Nephron (organoid): ENCODE measurements around the gene VOPP1.

Experiments used
- H3K27ac Mint-ChIP-seq, 3 experiments: 2 replicates each; pipeline ENCODE4 v1.8.0; 2020; ENCODE audit warnings: mixed read lengths in 3 of 3, mild to moderate bottlenecking in 2 of 3, moderate library complexity in 1 of 3
- H3K27me3 Mint-ChIP-seq: 2 replicates; pipeline ENCODE4 v1.8.0; 2021; ENCODE audit warnings: low read depth, mild to moderate bottlenecking, moderate library complexity, mixed read lengths
- H3K36me3 Mint-ChIP-seq: 2 replicates; pipeline ENCODE4 v1.8.0; 2020; ENCODE audit warnings: low read depth, mixed read lengths
- H3K4me1 Mint-ChIP-seq: 2 replicates; pipeline ENCODE4 v1.8.0; 2020; ENCODE audit warnings: mixed read lengths
- H3K4me3 Mint-ChIP-seq, 3 experiments: 2 replicates each; pipeline ENCODE4 v1.8.0; 2020; ENCODE audit warnings: mild to moderate bottlenecking in 3 of 3, mixed read lengths in 3 of 3, moderate library complexity in 2 of 3
- H3K9me3 Mint-ChIP-seq: 2 replicates; pipeline ENCODE4 v1.8.0; 2020; ENCODE audit warnings: mixed read lengths
- CTCF ChIP-seq, 3 experiments: fragments of 200-600 bp; sonication (generic); IDR thresholded peaks; one replicate each; pipeline ENCODE4 v1.5.0; 2021; ENCODE audit warnings: antibody characterized with exemption in 3 of 3; ENCODE audit not compliant: unreplicated experiment in 3 of 3

The VOPP1 gene

GRCh38 chr7:55494951-55495350, 77.4 kb downstream of the VOPP1 start:
- peaks cover 6% of the 10 kb centered on the region for H3K4me1 Mint-ChIP-seq
- peaks cover 23% of the 10 kb centered on the region for H3K36me3 Mint-ChIP-seq
- no peaks in the 10 kb centered on the region for H3K9me3 Mint-ChIP-seq
- H3K27me3 Mint-ChIP-seq: no peaks in the 10 kb centered on the region
- no peak overlapping the region for H3K4me3 Mint-ChIP-seq
- no peak for TF ChIP-seq CTCF (IDR thresholded peaks at IDR 0.05; ENCODE audit: unreplicated experiment in 3 of 3)
- H3K27ac Mint-ChIP-seq: no peak overlapping the region

DNA sequence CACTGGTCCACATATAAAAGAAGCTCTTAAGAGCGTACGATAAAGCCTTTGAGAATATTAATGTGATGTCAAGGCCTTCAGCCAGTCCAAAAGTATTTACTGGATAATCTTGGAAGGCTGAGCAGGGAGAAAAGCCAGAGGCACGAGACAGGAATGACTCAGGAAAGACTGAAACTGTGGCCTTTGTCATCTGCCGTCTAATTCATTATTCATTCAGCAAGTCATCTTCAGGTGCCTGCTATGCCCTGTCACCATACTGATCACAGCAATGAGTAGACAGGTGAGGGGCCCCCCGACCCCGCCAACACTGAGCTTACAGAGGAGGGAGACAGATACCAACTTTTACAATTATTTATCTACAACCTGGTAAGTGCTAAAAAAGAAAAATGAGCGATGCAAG, 78.9 kb downstream of the VOPP1 start:
- Mint-ChIP-seq H3K4me3 (no peak overlapping the region), H3K4me1 (peaks cover 16% of the 10 kb centered on the region), H3K36me3 (peaks cover 31% of the 10 kb centered on the region), H3K27ac (no peak overlapping the region), H3K27me3 (no peaks in the 10 kb centered on the region), H3K9me3 (no peaks in the 10 kb centered on the region)
- no peak for TF ChIP-seq CTCF (IDR thresholded peaks at IDR 0.05; ENCODE audit: unreplicated experiment in 3 of 3)

DNA sequence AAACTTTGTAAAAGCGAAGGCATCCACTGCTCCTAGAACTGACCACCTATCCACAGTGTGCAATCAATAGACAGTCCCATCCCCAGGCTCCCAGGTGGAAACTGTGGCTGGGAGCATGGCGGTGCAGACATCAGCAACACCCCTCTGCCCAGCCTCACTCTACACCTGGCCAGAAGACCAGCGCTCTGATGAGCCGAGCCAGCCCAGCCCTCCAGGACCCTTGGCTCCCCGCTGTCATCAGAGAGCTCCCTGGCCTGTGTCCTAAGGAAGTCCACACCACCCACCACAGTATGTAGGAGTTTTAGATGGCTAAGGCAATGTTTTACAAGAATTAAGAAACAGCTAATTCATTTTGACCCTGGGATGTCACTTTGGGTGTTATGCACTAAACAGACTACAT, 81.0 kb downstream of the VOPP1 start:
- Mint-ChIP-seq H3K36me3 (peaks cover 31% of the 10 kb centered on the region), H3K9me3 (no peaks in the 10 kb centered on the region), H3K4me1 (peaks cover 35% of the 10 kb centered on the region), H3K27me3 (no peaks in the 10 kb centered on the region), H3K4me3 (no peak overlapping the region), H3K27ac (no peak overlapping the region)
- no peak for TF ChIP-seq CTCF (IDR thresholded peaks at IDR 0.05; ENCODE audit: unreplicated experiment in 3 of 3)

- no peaks in the 10 kb centered on the region for H3K9me3 Mint-ChIP-seq
- TF ChIP-seq CTCF (IDR thresholded peaks at IDR 0.05; ENCODE audit: unreplicated experiment in 3 of 3): no peak
- peaks cover 47% of the 10 kb centered on the region for H3K4me1 Mint-ChIP-seq
- no peak overlapping the region for H3K27ac Mint-ChIP-seq
- no peaks in the 10 kb centered on the region for H3K27me3 Mint-ChIP-seq
- H3K36me3 Mint-ChIP-seq: peaks cover 25% of the 10 kb centered on the region
- H3K4me3 Mint-ChIP-seq: no peak overlapping the region
These were observed 82.2 kb downstream of the VOPP1 start for GRCh38 chr7:55490099-55490498.

DNA sequence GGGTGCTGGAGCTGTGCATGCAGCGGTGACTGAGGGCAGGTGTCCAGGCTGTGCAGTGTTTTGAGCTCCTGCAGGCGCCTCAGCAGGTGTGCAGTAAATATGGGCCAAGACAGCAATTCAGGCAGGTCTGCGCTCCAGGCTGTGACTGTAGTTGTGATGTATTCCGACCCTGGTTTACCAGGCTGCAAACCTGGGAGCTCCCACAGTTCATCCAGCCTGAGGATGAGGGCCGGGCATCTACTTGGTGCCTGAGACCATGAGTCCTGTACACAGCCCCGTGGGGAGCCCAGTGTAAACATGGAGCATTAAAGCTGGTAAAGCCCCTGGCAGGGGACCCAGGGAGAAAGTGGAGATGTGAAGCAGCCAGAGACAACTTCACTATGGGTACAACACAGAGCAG, 82.8 kb downstream of the VOPP1 start:
- Mint-ChIP-seq H3K4me3 (no peak overlapping the region), H3K27me3 (no peaks in the 10 kb centered on the region), H3K9me3 (no peaks in the 10 kb centered on the region), H3K4me1 (peaks cover 52% of the 10 kb centered on the region), H3K27ac (no peak overlapping the region), H3K36me3 (peaks cover 25% of the 10 kb centered on the region)
- TF ChIP-seq CTCF (IDR thresholded peaks at IDR 0.05; ENCODE audit: unreplicated experiment in 3 of 3): no peak

DNA sequence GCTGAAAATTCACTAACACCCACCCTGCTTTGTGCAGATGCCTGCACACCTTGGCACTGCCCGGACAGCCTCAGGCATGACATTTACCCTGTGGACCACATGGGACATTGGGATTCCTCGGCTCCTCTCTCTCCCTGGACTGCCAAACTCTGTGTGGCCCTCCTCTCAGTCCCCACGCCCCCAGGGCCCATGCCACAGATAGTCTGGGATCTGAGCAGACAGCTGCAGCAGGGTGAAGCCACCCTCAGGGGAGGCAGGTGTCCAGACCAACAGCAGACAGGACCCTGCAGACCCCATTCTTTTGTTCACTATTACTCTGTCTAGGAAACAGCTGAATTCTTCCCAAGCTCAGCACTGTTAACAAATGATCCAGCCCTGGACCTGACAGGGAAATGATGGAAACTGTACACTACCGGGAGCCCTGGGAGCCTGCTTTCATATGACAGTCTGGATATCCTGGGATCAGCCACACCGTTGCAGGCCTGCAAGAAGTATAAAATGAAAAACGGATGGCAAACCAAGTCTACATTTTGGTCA, 83.4 kb downstream of the VOPP1 start:
- no peaks in the 10 kb centered on the region for H3K9me3 Mint-ChIP-seq
- H3K36me3 Mint-ChIP-seq: peaks cover 28% of the 10 kb centered on the region
- TF ChIP-seq CTCF (IDR thresholded peaks at IDR 0.05; ENCODE audit: unreplicated experiment in 3 of 3): no peak
- peaks cover 56% of the 10 kb centered on the region for H3K4me1 Mint-ChIP-seq
- H3K27me3 Mint-ChIP-seq: no peaks in the 10 kb centered on the region
- peak overlapping the region in 2 of 3 experiments; percentile 28 to 94 for H3K27ac Mint-ChIP-seq
- no peak overlapping the region for H3K4me3 Mint-ChIP-seq
